HepG2 (cell line): ENCODE measurements around the gene COX7A1. TPM values are rescaled to one million over a fixed set of nuclear protein-coding genes. Genes with fewer than 3 reads are reported as not detected.
A peak's percentile ranks its signal among the peaks of the same experiment; 100 is the strongest.

Source experiments
- ATAC-seq: fragments of 200-7000 bp; cut with Tn5 transposase; 3 replicates; pipeline ENCODE4 v1.9.1; 2020; ENCODE audit warnings: mild to moderate bottlenecking, moderate library complexity
- BruUV-seq: library from RNA; stranded (reverse); fragments of 400-500 nt; replicated peaks from 2 replicates; lab custom pipeline; 2021; lab: Mats Ljungman, UMichigan
- CTCF ChIA-PET: fragments of 300-600 bp; formaldehyde crosslinking; extraction: SDS; loops from one replicate; lab custom pipeline; 2021; ENCODE audit warnings: low total read pairs, inconsistent platforms, low intra/inter-chr PET ratio; lab: Yijun Ruan, JAX
- POLR2A ChIA-PET: fragments of 350-600 bp; sonication (Branson Sonifier 250); formaldehyde crosslinking; loops from one replicate; lab custom pipeline; 2020; ENCODE audit warnings: antibody characterized with exemption, inconsistent platforms; lab: Yijun Ruan, JAX
- DNase-seq: peaks from one replicate; pipeline ENCODE4 v3.0.0-alpha.2; 2015; ENCODE audit warnings: low spot score
- FAIRE-seq: peaks from 3 replicates; lab custom pipeline; 2011; peaks lifted over from hg19 to GRCh38; lab: Jason Lieb, UNC
- H2AFZ ChIP-seq: one replicate; pipeline ENCODE4 v1.6.1; 2011; ENCODE audit warnings: low read length, inconsistent platforms
- H3K27ac ChIP-seq: fragments of 300-600 bp; 3 replicates; pipeline ENCODE4 v1.8.0; 2011; ENCODE audit warnings: mixed run types, mild to moderate bottlenecking, mixed read lengths, low read length, inconsistent platforms; ENCODE audit not compliant: insufficient read depth; ENCODE audit errors: extremely low read length
- H3K27me3 ChIP-seq, 2 experiments: fragments of 200-600 bp in 1 of 2; 2 replicates in 1 of 2; 3 replicates in 1 of 2; pipeline versions ENCODE4 v1.6.0 to v1.8.0; 2011; ENCODE audit warnings: low read length in 2 of 2, mild to moderate bottlenecking in 2 of 2, moderate library complexity in 2 of 2, inconsistent platforms in 1 of 2; ENCODE audit not compliant: insufficient read depth in 2 of 2, control insufficient read depth in 1 of 2
- H3K36me3 ChIP-seq, 2 experiments: fragments of 200-600 bp in 1 of 2; replicated peaks in 1 of 2; 2 replicates in 1 of 2; 3 replicates in 1 of 2; pipeline versions ENCODE4 v1.5.1 to v1.8.0; 2011; ENCODE audit warnings: low read length in 2 of 2, inconsistent platforms in 1 of 2; ENCODE audit not compliant: insufficient read depth in 2 of 2, control insufficient read depth in 1 of 2
- H3K4me1 ChIP-seq: 2 replicates; pipeline ENCODE4 v1.5.1; 2012; ENCODE audit warnings: low read length, inconsistent platforms; ENCODE audit not compliant: insufficient read depth
- H3K4me2 ChIP-seq: 2 replicates; pipeline ENCODE4 v1.6.0; 2011; ENCODE audit warnings: low read depth, low read length, inconsistent platforms
- H3K4me3 ChIP-seq, 3 experiments: fragments of 200-600 bp in 1 of 3; sonication (generic), shearing (Covaris generic) in 1 of 3; replicated peaks in 1 of 3; 2 replicates each; pipeline ENCODE4 v1.5.1; 2011 to 2016; ENCODE audit warnings: low read length in 3 of 3, inconsistent platforms in 2 of 3, low read depth in 2 of 3, mild to moderate bottlenecking in 2 of 3, control low read depth in 1 of 3, mixed read lengths in 1 of 3; ENCODE audit not compliant: insufficient read depth in 1 of 3
- H3K79me2 ChIP-seq: one replicate; pipeline ENCODE4 v1.6.1; 2011; ENCODE audit warnings: low read length, inconsistent platforms; ENCODE audit not compliant: insufficient read depth
- H3K9ac ChIP-seq: 2 replicates; pipeline ENCODE4 v1.6.0; 2011; ENCODE audit warnings: mild to moderate bottlenecking, low read depth, low read length, inconsistent platforms; ENCODE audit not compliant: insufficient read depth
- H3K9me3 ChIP-seq: 2 replicates; pipeline ENCODE4 v1.5.1; 2012; ENCODE audit warnings: mild to moderate bottlenecking, low read length
- H4K20me1 ChIP-seq: 2 replicates; pipeline ENCODE4 v1.6.0; 2011; ENCODE audit warnings: inconsistent platforms, mild to moderate bottlenecking, low read length, moderate library complexity; ENCODE audit not compliant: insufficient read depth
- GFI1 ChIP-seq: sonication (generic); formaldehyde crosslinking; IDR thresholded peaks from 2 replicates; pipeline ENCODE4 v1.5.0; 2020; ENCODE audit warnings: missing genetic modification reagents, mild to moderate bottlenecking, borderline replicate concordance
- HNRNPK ChIP-seq: fragments of 200-400 bp; formaldehyde crosslinking; IDR thresholded peaks from 2 replicates; pipeline ENCODE4 v1.6.1; 2018; ENCODE audit warnings: low read length, low read depth, moderate library complexity, mild to moderate bottlenecking; ENCODE audit not compliant: poor library complexity, severe bottlenecking
- KLF6 ChIP-seq: IDR thresholded peaks from 2 replicates; pipeline ENCODE4 v1.8.0; 2016; ENCODE audit warnings: missing biosample characterization, missing genetic modification reagents
- MTA3 ChIP-seq: sonication (generic); formaldehyde crosslinking; IDR thresholded peaks from 2 replicates; pipeline ENCODE4 v1.4.0; 2020; ENCODE audit warnings: missing genetic modification reagents
- MXD4 ChIP-seq: IDR thresholded peaks from 2 replicates; pipeline ENCODE4 v1.6.1; 2016; ENCODE audit warnings: mild to moderate bottlenecking, missing biosample characterization, missing genetic modification reagents
- NRL ChIP-seq: sonication (generic); formaldehyde crosslinking; IDR thresholded peaks from 2 replicates; pipeline ENCODE4 v1.5.0; 2020; ENCODE audit warnings: missing genetic modification reagents, mild to moderate bottlenecking, moderate library complexity, borderline replicate concordance
- POLR2A ChIP-seq, 2 experiments: IDR thresholded peaks; 2 replicates each; pipeline ENCODE4 v1.6.1; 2011; ENCODE audit warnings: low read depth in 2 of 2, low read length in 2 of 2, mild to moderate bottlenecking in 1 of 2, moderate library complexity in 1 of 2; ENCODE audit not compliant: insufficient read depth in 1 of 2
- SAP130 ChIP-seq: IDR thresholded peaks from 2 replicates; pipeline ENCODE4 v1.6.1; 2016; ENCODE audit warnings: low read depth
- SPEN ChIP-seq: sonication (generic); formaldehyde crosslinking; IDR thresholded peaks from 2 replicates; pipeline ENCODE4 v1.5.1; 2020; ENCODE audit warnings: low read depth, mild to moderate bottlenecking, missing genetic modification reagents
- ZFP36L1 ChIP-seq: sonication (generic); formaldehyde crosslinking; IDR thresholded peaks from 2 replicates; pipeline ENCODE4 v1.8.0; 2022; ENCODE audit warnings: mild to moderate bottlenecking, missing genetic modification reagents, moderate library complexity
- ZFP41 ChIP-seq: sonication (generic); formaldehyde crosslinking; IDR thresholded peaks from 2 replicates; pipeline ENCODE4 v1.4.0; 2020; ENCODE audit warnings: mild to moderate bottlenecking, missing genetic modification reagents, borderline replicate concordance
- ZIK1 ChIP-seq: sonication (generic); formaldehyde crosslinking; IDR thresholded peaks from 2 replicates; pipeline ENCODE4 v1.5.0; 2020; ENCODE audit warnings: mild to moderate bottlenecking, low read depth, missing genetic modification reagents, borderline replicate concordance
- ZNF547 ChIP-seq: sonication (generic); formaldehyde crosslinking; IDR thresholded peaks from 2 replicates; pipeline ENCODE4 v1.5.1; 2020; ENCODE audit warnings: mild to moderate bottlenecking, missing genetic modification reagents
- ZNF557 ChIP-seq: sonication (generic); formaldehyde crosslinking; IDR thresholded peaks from 2 replicates; pipeline ENCODE4 v1.4.0; 2020; ENCODE audit warnings: missing genetic modification reagents
- ZNF672 ChIP-seq: sonication (generic); formaldehyde crosslinking; IDR thresholded peaks from 2 replicates; pipeline ENCODE4 v1.8.1; 2022; ENCODE audit warnings: missing genetic modification reagents
- ZNF709 ChIP-seq: sonication (generic); formaldehyde crosslinking; IDR thresholded peaks from 2 replicates; pipeline ENCODE4 v1.5.0; 2020; ENCODE audit warnings: mild to moderate bottlenecking, missing genetic modification reagents
- ZNF878 ChIP-seq: sonication (generic); formaldehyde crosslinking; IDR thresholded peaks from 2 replicates; pipeline ENCODE4 v1.8.1; 2023; ENCODE audit warnings: mild to moderate bottlenecking, missing genetic modification reagents, moderate library complexity
- WGBS: methylation state at CpG from one replicate; pipeline ENCODE4 v1.1.6; 2017; ENCODE audit warnings: low lambda C conversion rate; 5-methylcytosine and 5-hydroxymethylcytosine counted together
- in situ Hi-C: cut with HindIII; loops from 2 replicates; pipeline ENCODE4 v1.10.0; 2017; ENCODE audit warnings: low pct_unique_long_range_greater_than_20kb; ENCODE audit not compliant: extremely low pct_ligation_motif_present
- intact Hi-C: fragments of 100-400 bp; cut with micrococcal nuclease; formaldehyde crosslinking; loops from one replicate; pipeline ENCODE4 v1.10.0; 2022; ENCODE audit not compliant: unreplicated experiment
- polyA plus RNA-seq, 8 experiments: library from polyadenylated mRNA; depleted of rRNA in 3 of 8; stranded (reverse) in 7 of 8; unstranded in 1 of 8; fragments of >200 nt; fragmentation: Illumina TruSeq in 4 of 8; extraction: Trizol in 4 of 8; gene quantifications; 2 replicates each; pipeline versions ENCODE4 v1.2.1 to v1.2.3, GENCODE V29; 2011 to 2016; ENCODE audit warnings: low read depth in 4 of 8, missing spikeins in 1 of 8, mixed read lengths in 1 of 8; ENCODE audit not compliant: insufficient read depth in 1 of 8
- total RNA-seq, 5 experiments: library from RNA; depleted of rRNA; stranded (reverse); fragments of >200 nt; fragmentation: Illumina TruSeq; extraction: Trizol; gene quantifications; 2 replicates each; pipeline ENCODE4 v1.2.3, GENCODE V29; 2016; ENCODE audit warnings: low read depth in 1 of 5
- TF ChIP-seq, protein P1 (sequence below): sonication (generic); formaldehyde crosslinking; IDR thresholded peaks from 2 replicates; pipeline ENCODE4 v1.5.1; 2020; ENCODE audit warnings: mild to moderate bottlenecking, moderate library complexity, missing genetic modification reagents
- TF ChIP-seq, protein P2 (sequence below): IDR thresholded peaks from 2 replicates; pipeline ENCODE4 v1.6.1; 2016; ENCODE audit warnings: low read depth, control low read depth

COX7A1 gene
- total and polyA plus RNA-seq, 2 of the 13 experiments (the other 11 are each of a cell fraction or from before 2014, with no cell fraction given) = not detected

DNA sequence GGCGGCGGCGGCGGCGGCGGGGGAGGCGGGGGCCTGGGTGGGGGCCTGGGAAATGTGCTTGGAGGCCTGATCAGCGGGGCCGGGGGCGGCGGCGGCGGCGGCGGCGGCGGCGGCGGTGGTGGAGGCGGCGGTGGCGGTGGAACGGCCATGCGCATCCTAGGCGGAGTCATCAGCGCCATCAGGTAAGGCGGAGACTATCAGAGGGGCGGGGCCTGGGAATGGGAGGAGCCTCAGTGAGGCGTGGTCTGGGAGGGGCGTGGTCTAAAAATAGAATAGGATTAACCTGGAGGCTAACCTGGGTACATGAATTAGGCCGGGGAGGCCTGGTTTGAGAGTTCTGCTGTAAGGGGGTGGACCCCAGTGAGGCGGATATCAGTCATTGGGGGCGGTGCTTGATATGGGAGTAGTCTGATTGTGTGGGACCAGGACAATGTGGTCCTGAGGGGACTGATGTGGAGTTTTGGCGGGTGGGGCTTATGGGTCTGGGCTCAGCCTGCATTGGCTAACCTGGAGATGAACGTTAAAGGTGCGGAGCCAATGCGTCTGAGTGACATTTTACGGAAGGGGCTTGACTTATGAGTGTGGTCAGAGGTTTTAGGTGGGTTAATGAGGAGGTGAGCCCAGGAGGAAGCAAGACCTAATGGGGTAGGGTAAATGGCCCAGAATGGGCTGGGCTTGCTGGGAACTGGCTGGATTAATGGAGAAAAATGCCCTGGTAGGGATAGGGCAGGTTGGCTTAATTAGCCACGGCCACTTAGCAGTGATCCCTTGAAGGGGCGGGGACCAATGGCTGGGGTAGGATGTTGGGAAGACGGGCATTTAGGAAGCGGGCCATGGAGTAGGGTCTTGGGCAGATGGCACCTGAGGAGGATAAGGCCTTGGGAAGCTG lies 11.0 kb downstream of the COX7A1 start (continued):
- TF ChIP-seq ZNF557 (CRISPR knock-in tag) = no peak
- TF ChIP-seq NRL (CRISPR knock-in tag) = no peak
- peak in 1 of 2 experiments; percentile 25; a peak in 1 of 4 replicates for TF ChIP-seq POLR2A (IDR thresholded peaks at IDR 0.05; ENCODE audit: insufficient read depth in 1 of 2, low read depth in 2 of 2, low read length in 2 of 2)
- no peak for TF ChIP-seq MTA3 (CRISPR knock-in tag)
- no peak for TF ChIP-seq KLF6 (CRISPR knock-in tag)
- TF ChIP-seq ZNF672 (CRISPR knock-in tag) = no peak
- no peak for TF ChIP-seq ZNF547 (CRISPR knock-in tag)
- peak; percentile 21; the same call in 1 of the 2 replicates for TF ChIP-seq SPEN
- peak; percentile 0; the same call in 1 of the 2 replicates for TF ChIP-seq SAP130 (CRISPR knock-in tag)
- TF ChIP-seq, all 625 proteins: peak for 9

DNA sequence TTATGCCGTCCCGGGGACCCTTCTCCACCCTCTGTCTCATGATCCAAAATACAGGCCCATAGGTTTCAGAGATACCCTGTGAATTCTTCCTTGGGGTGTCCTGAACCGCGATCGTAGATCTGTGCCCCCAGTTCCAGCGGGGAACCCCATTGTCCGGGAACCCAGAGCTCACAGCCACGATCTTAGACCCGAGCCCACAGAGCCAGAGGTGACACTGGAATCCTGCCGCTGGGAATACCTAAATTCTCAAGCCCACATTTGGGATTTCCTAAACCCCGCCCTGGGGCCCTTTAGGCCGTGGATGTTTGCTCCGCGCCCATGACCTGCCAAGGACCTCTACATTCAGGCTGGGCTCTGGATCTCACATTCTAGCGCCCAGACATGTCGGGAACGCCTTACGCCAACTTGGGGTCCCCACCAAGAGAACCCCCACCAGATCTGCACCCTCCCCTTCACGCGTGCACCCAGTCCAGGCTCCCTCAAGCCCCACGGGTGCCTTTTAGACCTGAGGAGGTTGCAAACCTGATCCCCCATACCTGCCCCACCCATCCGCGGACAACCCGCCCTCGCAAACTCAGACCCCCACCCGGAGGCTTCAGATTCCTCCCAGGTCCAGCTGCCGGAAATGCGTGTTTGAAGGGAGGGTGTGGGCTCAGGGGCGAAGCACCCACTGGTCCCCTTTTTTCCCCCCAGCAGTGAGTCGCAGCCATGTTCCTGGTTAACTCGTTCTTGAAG lies 11.8 kb downstream of the COX7A1 start:
- DNase-seq = peak; percentile 53
- 0 out of 2 replicates have a peak, but pooled peaks have one; percentile 16 for TF ChIP-seq GFI1
- TF ChIP-seq ZFP36L1 (CRISPR knock-in tag) = no peak
- TF ChIP-seq MXD4 (CRISPR knock-in tag) = no peak
- TF ChIP-seq, protein P1, sequence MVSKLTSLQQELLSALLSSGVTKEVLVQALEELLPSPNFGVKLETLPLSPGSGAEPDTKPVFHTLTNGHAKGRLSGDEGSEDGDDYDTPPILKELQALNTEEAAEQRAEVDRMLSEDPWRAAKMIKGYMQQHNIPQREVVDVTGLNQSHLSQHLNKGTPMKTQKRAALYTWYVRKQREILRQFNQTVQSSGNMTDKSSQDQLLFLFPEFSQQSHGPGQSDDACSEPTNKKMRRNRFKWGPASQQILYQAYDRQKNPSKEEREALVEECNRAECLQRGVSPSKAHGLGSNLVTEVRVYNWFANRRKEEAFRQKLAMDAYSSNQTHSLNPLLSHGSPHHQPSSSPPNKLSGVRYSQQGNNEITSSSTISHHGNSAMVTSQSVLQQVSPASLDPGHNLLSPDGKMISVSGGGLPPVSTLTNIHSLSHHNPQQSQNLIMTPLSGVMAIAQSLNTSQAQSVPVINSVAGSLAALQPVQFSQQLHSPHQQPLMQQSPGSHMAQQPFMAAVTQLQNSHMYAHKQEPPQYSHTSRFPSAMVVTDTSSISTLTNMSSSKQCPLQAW (CRISPR knock-in tag) = no peak
- TF ChIP-seq HNRNPK = no peak
- TF ChIP-seq, protein P2, sequence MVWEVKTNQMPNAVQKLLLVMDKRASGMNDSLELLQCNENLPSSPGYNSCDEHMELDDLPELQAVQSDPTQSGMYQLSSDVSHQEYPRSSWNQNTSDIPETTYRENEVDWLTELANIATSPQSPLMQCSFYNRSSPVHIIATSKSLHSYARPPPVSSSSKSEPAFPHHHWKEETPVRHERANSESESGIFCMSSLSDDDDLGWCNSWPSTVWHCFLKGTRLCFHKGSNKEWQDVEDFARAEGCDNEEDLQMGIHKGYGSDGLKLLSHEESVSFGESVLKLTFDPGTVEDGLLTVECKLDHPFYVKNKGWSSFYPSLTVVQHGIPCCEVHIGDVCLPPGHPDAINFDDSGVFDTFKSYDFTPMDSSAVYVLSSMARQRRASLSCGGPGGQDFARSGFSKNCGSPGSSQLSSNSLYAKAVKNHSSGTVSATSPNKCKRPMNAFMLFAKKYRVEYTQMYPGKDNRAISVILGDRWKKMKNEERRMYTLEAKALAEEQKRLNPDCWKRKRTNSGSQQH (CRISPR knock-in tag) = peak; percentile 14; the same call in 1 of the 2 replicates
- peak; percentile 72; the same call in 1 of the 2 replicates for TF ChIP-seq ZNF709 (CRISPR knock-in tag)
- TF ChIP-seq ZFP41 (CRISPR knock-in tag) = no peak
- TF ChIP-seq ZNF878 (CRISPR knock-in tag) = no peak
- peak; percentile 13; the same call in 1 of the 2 replicates for TF ChIP-seq ZIK1 (CRISPR knock-in tag)

More for the DNA sequence above, 11.8 kb downstream of the COX7A1 start:
- H3K9ac ChIP-seq = peak overlapping the region; percentile 99
- peaks cover 8% of the 10 kb centered on the region for H4K20me1 ChIP-seq
- peak overlapping the region; percentile 64 for H3K4me2 ChIP-seq
- H3K27me3 ChIP-seq = no peaks in the 10 kb centered on the region; a peak in 1 of 5 replicates
- FAIRE-seq = no peak
- in situ Hi-C loops = no loop called here
- peaks cover 8 to 19% of the 10 kb centered on the region in 2 experiments for H3K36me3 ChIP-seq
- H2AFZ ChIP-seq = no peak overlapping the region
- intact Hi-C loops = loop anchor here (1.0 to 2.0 kb wide), 2 partner anchors 14 to 24 kb away; no protein-coding TSS in a partner anchor
- ChIA-PET POLR2A (interaction anchor here (0.7 to 2.0 kb wide), 7 partner anchors 12 to 1177 kb away, joined by 3 to 51 read pairs (median 5); partner anchors contain the start of genes POLR2I, TBCB, THAP8 and WDR62), CTCF (no interaction called here)
- ATAC-seq = peak; percentile 30
- peak overlapping the region; percentile 79 to 100 (median 98) for H3K4me3 ChIP-seq
- H3K79me2 ChIP-seq = peaks cover 16% of the 10 kb centered on the region
- peak overlapping the region; percentile 93 for H3K27ac ChIP-seq
- H3K9me3 ChIP-seq = no peaks in the 10 kb centered on the region
- WGBS = 0% methylated on average over 11 of the region's 31 CpGs
- BruUV-seq = TSS peak; percentile 85
- H3K4me1 ChIP-seq = peaks cover 24% of the 10 kb centered on the region
